AG10803 (cell line): ENCODE measurements around the gene COL23A1.

Experiments used
- DNase-seq: peaks from one replicate; pipeline ENCODE4 v3.0.0; 2010; ENCODE audit warnings: low read depth
- H3K4me3 ChIP-seq: 2 replicates; pipeline ENCODE4 v1.5.1; 2011; ENCODE audit warnings: mild to moderate bottlenecking, low read length, control low read depth
- CTCF ChIP-seq: conservative IDR thresholded peaks from 2 replicates; pipeline ENCODE4 v1.5.1; 2011; ENCODE audit warnings: mild to moderate bottlenecking, low read length, control low read depth, inconsistent platforms

COL23A1 gene

DNA sequence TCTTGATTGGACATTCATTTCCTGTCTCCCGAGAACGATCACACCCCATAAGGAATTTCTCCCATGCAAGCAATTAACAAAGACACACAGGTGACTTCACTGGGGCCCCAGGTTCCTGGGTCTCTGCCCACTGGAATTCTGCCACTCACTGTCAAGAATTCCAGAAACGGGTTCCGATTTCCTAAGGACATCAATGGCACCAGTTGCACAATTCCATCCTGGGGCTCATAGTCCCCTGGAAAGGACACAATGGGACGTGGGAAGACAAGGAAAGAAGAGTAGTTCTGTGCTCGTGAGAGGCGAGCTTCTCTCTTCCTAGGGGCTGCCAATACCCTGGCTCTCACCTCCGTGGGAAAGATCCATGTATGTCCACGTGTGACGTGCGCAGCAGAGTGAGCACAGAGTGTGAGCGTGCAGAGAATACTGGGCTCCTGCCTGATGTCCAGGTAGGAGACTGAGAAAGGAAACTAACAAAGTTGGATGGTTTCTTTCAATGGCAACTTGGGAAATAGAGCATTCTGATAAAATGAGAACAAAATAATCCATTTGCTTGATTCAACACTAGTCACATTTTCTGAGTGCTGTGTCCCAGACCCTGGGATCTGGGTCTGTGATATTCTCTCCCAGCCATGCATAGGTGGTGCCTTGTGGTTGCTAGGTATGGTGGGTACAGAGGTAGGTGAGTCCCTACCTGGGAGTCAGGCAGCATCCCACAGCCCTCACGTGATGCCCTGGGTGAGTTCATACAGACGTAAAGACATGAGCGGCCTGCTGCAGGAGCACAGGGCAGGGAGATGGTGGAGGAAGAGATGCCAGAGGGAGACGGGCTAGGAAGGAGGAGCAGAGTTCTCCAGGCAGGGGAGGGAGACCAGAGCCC lies 159.8 kb downstream of the COL23A1 start:
- H3K4me3 ChIP-seq = no peak overlapping the region
- no peak for TF ChIP-seq CTCF
- DNase-seq = no peak

- no peak for DNase-seq
- no peak for TF ChIP-seq CTCF
- H3K4me3 ChIP-seq = no peak overlapping the region
These were observed 160.6 kb downstream of the COL23A1 start for GRCh38 chr5:178429491-178430185.

DNA sequence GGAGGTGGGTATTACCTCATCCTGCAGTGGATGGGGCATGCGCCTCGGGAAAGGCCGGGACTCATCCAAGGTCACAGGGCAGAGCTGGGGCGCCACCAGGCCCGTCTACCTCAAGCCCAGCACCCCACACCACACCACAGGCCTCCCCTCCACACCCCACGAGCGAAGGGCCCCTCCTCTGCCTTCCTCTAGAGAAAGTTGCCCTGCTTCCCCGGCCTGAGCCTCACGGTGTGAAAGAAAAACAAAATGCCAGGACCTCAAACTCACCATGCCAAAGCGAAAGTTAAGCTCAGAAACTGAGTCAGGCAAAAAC lies 161.1 kb downstream of the COL23A1 start:
- no peak for TF ChIP-seq CTCF
- H3K4me3 ChIP-seq = no peak overlapping the region

DNA sequence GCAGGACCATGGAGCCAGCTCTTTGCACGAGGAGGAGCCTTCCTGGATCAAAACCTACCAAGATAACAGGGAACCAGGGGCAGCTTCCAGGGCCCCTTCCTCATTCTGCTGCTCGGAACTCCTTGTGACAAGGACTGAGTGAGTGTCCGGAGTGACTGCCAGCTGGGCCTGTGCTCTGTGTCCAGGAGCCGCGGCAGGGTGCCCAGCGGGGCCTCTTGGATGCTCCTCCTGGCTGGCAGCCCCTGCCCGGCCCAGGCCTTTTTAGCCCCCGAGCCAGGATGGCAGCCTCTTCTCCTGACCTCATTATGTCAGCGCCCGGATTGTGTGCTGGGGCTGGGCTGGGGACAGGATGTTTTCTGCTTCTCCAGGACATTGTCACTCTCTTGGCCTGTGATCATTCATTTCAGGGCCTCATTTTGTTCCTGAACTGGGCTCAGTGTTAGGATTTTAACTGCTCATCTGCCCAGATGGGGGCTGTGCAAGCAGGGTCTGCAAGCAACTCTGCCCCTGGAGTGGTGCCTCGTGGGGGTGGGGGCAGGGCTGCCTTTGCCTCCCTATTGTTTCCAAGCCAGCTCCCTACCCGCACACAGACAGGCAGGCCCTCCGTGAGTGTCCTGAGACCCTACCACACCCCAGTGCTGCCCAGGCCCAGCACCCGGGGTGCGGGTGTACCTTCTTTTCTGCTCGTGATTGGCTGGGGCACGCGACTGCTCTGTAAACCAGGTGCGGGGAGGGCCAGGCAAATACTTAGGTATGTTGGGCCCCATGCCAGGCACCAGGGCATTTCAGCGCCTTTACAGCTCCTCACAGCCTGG lies 161.6 kb downstream of the COL23A1 start:
- TF ChIP-seq CTCF = no peak
- no peak overlapping the region for H3K4me3 ChIP-seq
- no peak for DNase-seq

More for the DNA sequence above, 161.1 kb downstream of the COL23A1 start:
- no peak for DNase-seq

- no peak for DNase-seq
- no peak for TF ChIP-seq CTCF
- H3K4me3 ChIP-seq = no peak overlapping the region
These were observed 162.5 kb downstream of the COL23A1 start for GRCh38 chr5:178427576-178428197.

- TF ChIP-seq CTCF = no peak
- no peak for DNase-seq
- no peak overlapping the region for H3K4me3 ChIP-seq
These were observed 163.7 kb downstream of the COL23A1 start for GRCh38 chr5:178426326-178427130.
